Measurements from ENCODE around the gene KRT81. TPM values are rescaled to one million over a fixed set of nuclear protein-coding genes. Genes with fewer than 3 reads are reported as not detected.
"Not testable (repeated sequence)": the region's sequence is repeated elsewhere in the genome, so short reads cannot be mapped to it uniquely, and the experiment has no call there.

KRT81 gene
- total RNA-seq, 1 donor from 2014 or later = not detected

- no peak for DNase-seq (ENCODE audit: extremely low read depth, low read depth, low spot score)
Observed at GRCh38 chr12:52318241-52318990, 27.1 kb upstream of the KRT81 start.

- DNase-seq (ENCODE audit: extremely low read depth, low read depth, low spot score) = no peak
Observed at GRCh38 chr12:52317468-52318052, 26.2 kb upstream of the KRT81 start.

GRCh38 chr12:52316701-52317100 lies 25.4 kb upstream of the KRT81 start:
- DNase-seq (ENCODE audit: extremely low read depth, low read depth, low spot score) = no peak

GRCh38 chr12:52316290-52316689 lies 25.0 kb upstream of the KRT81 start:
- no peak for DNase-seq (ENCODE audit: extremely low read depth, low read depth, low spot score)

- DNase-seq (ENCODE audit: extremely low read depth, low read depth, low spot score) = not testable (repeated sequence)
Observed at GRCh38 chr12:52315721-52316120, 24.4 kb upstream of the KRT81 start.

- no peak for DNase-seq (ENCODE audit: extremely low read depth, low read depth, low spot score)
Observed at GRCh38 chr12:52314511-52314910, 23.2 kb upstream of the KRT81 start.

GRCh38 chr12:52313926-52314325 lies 22.6 kb upstream of the KRT81 start:
- no peak for DNase-seq (ENCODE audit: extremely low read depth, low read depth, low spot score)

- no peak for DNase-seq (ENCODE audit: extremely low read depth, low read depth, low spot score)
Observed at GRCh38 chr12:52313461-52313860, 22.1 kb upstream of the KRT81 start.

- DNase-seq (ENCODE audit: extremely low read depth, low read depth, low spot score) = no peak
Observed at GRCh38 chr12:52312086-52312485, 20.8 kb upstream of the KRT81 start.

GRCh38 chr12:52311285-52311648 lies 19.9 kb upstream of the KRT81 start:
- no peak for DNase-seq (ENCODE audit: extremely low read depth, low read depth, low spot score)

- no peak for DNase-seq (ENCODE audit: extremely low read depth, low read depth, low spot score)
Observed at GRCh38 chr12:52310622-52311284, 19.4 kb upstream of the KRT81 start.

GRCh38 chr12:52308806-52309425 lies 17.6 kb upstream of the KRT81 start:
- DNase-seq (ENCODE audit: extremely low read depth, low read depth, low spot score) = no peak

GRCh38 chr12:52307836-52308805 lies 16.8 kb upstream of the KRT81 start:
- no peak for DNase-seq (ENCODE audit: extremely low read depth, low read depth, low spot score)

- no peak for DNase-seq (ENCODE audit: extremely low read depth, low read depth, low spot score)
Observed at GRCh38 chr12:52306731-52307130, 15.4 kb upstream of the KRT81 start.

- DNase-seq (ENCODE audit: extremely low read depth, low read depth, low spot score) = no peak
Observed at GRCh38 chr12:52305921-52306705, 14.8 kb upstream of the KRT81 start.

- DNase-seq (ENCODE audit: extremely low read depth, low read depth, low spot score) = not testable (repeated sequence)
Observed at GRCh38 chr12:52304941-52305411, 13.6 kb upstream of the KRT81 start.

- not testable (repeated sequence) for DNase-seq (ENCODE audit: extremely low read depth, low read depth, low spot score)
Observed at GRCh38 chr12:52302242-52302914, 11.0 kb upstream of the KRT81 start.

- not testable (repeated sequence) for DNase-seq (ENCODE audit: extremely low read depth, low read depth, low spot score)
Observed at GRCh38 chr12:52301721-52302120, 10.4 kb upstream of the KRT81 start.
